HG03045 (cell line): ENCODE results near the gene CPNE6.
A peak's percentile ranks its signal among the peaks of the same experiment; 100 is the strongest.
"Not testable (repeated sequence)": the region's sequence is repeated elsewhere in the genome, so short reads cannot be mapped to it uniquely, and the experiment has no call there.

Experiments used
- ATAC-seq: cut with Tn5 transposase; IDR thresholded peaks from one replicate; pipeline ENCODE4 v1.9.1; 2021; ENCODE audit warnings: mild to moderate bottlenecking, moderate library complexity; ENCODE audit not compliant: unreplicated experiment

CPNE6 gene

GRCh38 chr14:24102357-24103048 lies 31.1 kb downstream of the CPNE6 start:
- ATAC-seq = no peak

DNA sequence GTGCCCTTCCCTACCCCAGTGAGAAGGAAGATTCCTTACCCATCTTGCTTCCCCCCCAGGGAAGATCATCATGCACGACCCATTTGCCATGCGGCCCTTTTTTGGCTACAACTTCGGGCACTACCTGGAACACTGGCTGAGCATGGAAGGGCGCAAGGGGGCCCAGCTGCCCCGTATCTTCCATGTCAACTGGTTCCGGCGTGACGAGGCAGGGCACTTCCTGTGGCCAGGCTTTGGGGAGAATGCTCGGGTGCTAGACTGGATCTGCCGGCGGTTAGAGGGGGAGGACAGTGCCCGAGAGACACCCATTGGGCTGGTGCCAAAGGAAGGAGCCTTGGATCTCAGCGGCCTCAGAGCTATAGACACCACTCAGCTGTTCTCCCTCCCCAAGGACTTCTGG lies 32.1 kb downstream of the CPNE6 start:
- ATAC-seq = no peak

DNA sequence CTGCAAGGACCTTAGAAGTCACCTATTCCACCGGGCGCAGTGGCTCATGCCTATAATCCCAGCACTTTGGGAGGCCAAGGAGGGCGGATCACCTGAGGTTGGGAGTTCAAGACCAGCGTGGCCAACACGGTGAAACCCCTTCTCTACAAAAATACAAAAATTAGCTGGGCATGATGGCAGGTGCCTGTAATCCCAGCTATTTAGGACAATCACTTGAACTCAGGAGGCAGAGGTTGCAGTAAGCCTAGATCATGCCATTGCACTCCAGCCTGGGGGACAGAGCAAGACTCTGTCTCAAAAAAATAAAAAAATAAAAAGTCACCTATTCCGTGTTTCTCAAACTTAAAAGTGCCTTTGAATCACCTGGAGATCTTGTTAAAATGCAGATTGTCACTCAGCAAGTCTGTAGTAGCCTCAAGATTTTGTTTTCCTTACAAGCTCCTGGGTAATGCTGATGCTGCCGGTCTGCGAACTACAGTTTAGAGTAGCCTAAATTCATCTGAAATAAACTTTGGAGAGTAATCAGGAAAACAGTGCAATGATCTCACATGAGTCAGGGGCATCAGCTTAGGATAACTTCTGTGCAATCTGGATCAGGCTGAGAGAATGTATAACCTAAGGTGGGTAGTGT lies 34.4 kb downstream of the CPNE6 start:
- not testable (repeated sequence) for ATAC-seq

- no peak for ATAC-seq
These were observed 35.4 kb downstream of the CPNE6 start for GRCh38 chr14:24106672-24107271.

- ATAC-seq = peak; percentile 19
These were observed 37.0 kb downstream of the CPNE6 start for GRCh38 chr14:24108336-24108874.

- no peak for ATAC-seq
These were observed 38.7 kb downstream of the CPNE6 start for GRCh38 chr14:24110060-24110459.

- ATAC-seq = no peak
These were observed 39.2 kb downstream of the CPNE6 start for GRCh38 chr14:24110523-24110922.

GRCh38 chr14:24113379-24113800 lies 42.0 kb downstream of the CPNE6 start:
- ATAC-seq = no peak

DNA sequence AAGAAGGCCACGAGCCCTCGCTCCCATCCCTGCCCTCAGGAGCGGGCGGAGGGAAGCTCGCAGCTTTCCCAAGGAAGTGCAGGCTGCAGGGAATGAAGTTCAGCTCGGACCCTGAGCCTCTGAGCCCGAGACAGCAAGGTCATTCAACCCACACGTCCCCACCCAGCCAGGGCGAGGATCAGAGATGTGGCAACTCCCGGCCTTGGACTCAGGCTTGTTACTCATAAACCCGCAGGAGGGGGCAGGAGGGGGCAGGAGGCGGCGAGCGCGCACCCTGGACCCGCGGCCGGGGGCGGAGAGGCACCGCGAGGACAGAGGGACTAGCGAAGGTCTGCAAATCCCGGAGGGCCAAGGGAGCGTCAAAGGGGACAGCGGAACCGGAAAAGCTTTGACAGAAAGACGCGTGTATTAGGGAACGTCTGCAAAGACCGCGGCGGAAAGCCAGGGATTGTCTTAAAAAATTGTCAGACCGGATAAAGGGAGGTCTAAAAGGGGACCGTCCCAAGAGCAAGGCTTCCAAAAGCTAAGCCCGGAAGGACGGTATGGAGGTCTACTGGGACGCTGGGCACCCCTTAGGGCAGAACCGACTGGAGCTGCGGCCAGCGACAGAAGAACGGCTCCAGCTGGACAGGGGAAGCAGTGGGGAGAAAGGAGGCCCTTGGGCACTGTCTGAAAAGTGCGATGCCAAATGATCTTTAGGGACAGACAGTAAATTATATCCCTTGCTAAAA lies 42.6 kb downstream of the CPNE6 start:
- ATAC-seq = peak; percentile 29

DNA sequence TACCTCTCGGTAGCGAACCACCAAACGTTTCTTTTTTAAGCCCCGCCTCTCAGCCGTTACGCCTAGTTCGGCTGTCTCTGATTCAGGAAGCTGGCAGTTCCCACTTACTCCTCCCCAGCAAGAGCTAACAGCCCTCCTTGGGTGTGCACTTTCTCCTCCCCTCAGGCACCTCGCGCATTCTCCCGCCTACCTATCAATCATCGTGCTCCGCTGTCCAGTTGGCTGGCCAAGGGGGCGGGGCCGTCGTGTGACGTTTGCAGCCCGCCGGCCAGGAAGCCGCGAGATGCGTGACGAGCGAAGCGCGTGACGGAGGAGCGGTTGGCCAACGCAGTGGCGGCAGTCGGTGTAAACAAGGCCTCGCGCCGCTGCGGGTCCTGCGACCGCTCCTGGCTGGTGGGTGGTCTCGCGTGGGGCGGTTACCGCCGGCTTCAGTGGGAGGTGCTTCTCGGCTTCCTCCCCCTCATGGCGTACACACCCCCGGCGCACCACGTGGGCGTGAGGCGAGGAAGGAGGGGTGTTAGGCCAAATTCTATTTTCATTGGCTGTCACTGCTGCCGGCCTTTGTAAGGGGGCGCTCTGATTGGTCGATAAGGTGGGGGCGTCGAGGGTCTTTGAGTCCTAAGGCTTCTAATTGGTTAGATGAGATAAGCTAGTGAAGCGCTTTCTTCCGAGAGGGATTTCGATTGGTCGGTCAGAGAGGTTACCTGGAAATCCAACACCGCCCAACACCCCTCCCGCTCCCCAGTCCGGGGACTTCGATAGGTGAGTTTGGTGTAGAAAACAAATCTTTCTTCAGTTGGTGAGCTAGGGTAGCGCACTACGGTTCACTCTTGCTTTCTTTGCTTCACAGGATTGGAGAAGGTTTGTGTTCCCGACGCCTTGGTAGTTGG lies 43.4 kb downstream of the CPNE6 start, which contains the start of the genes DCAF11 and NRL:
TSS of gene DCAF11 (plus strand) at position 246 of the 890 bp plus-strand sequence. CDS start 818 bp downstream, outside the sequence.
TSS of gene NRL (minus strand) at position 418 of the 890 bp plus-strand sequence. CDS start 32,101 bp downstream, outside the sequence.
- ATAC-seq = peak; percentile 84

- no peak for ATAC-seq
These were observed 44.2 kb downstream of the CPNE6 start for GRCh38 chr14:24115422-24116127.

- ATAC-seq = no peak
These were observed 44.9 kb downstream of the CPNE6 start for GRCh38 chr14:24116128-24116814.

DNA sequence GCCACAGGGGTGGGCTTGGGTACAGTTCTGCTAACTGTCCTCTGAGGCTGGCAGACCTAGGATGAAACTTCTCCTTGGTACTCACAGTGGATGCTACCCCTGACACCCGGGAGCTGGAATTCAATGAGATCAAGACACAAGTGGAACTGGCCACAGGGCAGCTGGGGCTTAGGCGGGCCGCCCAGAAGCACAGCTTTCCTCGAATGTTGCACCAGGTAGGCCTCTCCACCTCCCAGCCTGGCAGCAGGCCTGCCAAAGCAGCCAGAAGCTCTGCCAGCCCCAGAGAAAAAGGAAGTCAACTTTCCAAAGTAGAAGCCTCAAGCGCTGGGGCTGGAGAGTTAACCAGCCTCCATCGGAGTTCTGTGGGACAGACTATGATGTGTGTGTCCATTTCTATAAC lies 45.8 kb downstream of the CPNE6 start:
- no peak for ATAC-seq

DNA sequence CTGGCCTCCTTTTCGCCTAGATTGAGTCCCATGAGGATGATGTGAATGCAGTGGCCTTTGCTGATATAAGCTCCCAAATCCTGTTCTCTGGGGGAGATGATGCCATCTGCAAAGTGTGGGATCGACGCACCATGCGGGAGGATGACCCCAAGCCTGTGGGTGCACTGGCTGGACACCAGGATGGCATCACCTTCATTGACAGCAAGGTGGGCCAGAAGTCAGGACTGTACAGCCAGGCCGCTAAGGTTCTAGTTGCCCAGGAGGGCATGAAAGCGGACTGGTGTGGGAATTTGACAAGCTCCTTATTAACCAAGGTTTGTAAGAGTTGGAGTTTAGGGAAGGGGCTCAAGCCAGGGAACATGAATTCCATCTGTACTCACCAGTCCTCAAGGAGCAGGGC lies 48.3 kb downstream of the CPNE6 start:
- no peak for ATAC-seq

DNA sequence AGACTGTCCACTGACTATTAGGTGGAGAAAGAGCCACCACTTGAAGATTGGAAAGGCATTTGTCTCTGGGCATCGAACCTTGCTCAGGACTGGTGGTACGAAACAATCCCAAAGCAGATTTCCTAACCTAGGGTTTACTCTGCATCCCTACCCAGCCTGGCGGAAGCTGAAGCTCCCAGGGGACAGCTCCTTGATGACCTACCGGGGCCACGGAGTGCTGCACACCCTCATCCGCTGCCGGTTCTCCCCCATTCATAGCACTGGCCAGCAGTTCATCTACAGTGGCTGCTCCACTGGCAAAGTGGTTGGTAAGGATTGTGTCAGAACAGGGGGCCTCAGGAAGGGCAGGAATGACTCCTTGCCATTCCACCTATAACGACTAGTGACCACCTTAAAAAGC lies 49.8 kb downstream of the CPNE6 start:
- no peak for ATAC-seq

DNA sequence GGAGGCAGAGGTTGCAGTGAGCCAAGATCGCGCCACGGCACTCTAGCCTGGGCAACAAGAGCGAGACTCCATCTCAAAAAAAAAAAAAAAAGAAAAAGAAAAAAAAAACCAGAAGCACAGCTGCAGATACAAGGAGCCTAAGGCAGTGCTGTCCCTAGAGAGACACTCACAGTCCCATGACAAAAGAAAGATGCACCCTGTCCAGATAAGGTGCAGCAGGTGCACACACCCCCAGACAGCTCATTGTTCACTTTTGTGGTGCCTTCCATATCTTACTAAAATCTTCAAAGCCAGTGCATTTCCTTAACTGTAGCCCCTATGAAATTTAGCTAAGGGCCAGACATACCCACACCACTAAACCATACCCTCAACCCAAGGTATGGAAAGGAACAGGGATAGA lies 51.1 kb downstream of the CPNE6 start:
- no peak for ATAC-seq

- no peak for ATAC-seq
These were observed 51.5 kb downstream of the CPNE6 start for GRCh38 chr14:24122898-24123297.

DNA sequence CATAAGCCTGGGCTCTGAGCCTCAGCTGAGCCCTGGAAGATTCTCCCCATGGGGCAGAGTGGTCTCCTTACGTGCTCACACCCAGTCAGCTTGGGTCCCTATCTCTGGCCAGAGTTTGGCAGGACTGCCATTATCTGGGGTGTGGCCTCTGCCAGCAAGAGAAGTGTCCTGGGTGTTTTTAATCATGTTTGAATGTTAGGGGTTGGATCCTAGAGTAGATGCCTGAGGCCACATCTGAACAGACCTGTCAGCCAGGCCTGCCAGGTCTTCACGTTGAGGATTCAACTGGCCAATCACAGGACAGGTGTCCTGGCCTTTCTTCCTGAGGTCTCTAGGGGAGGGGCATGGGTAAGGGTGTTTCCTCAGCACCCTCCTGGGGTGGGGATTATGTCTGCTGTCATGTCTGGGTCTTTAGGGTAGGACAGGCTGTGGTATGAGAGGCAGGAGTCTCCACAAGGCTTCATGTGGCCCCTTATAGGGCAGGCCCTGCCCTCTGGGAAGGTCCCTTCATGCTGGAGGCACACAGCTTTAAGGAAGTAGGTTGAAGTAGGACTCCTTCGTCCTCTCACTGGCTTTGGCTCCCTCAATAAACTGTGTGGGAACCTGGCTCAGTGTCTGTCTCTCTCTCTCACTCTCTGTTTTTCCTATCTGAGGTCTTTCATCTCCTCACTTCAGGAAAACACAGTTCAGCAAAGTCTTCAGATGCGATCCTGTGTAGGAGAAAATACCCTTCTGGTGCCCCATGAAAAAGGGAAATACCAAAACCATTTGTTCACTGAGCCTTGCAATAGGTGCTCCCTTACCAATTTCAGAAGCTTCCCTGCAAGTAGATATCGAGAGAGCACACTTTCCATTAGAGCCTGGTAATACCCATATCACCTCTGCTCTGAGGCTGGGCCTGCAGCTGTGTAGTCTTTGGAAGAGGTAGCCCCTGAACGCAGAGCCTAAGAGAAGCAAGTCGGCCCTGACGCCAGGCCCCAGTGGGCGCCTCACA lies 52.4 kb downstream of the CPNE6 start:
- peak; percentile 44 for ATAC-seq
